Measurements from ENCODE around the gene CCDC142. TPM values are rescaled to one million over a fixed set of nuclear protein-coding genes. Genes with fewer than 3 reads are reported as not detected.

CCDC142 gene
- total and polyA plus RNA-seq, 2 of the 8 experiments (the other 6 are each of a cell fraction or from before 2014, with no cell fraction given) = 6.0 to 10.7 TPM

DNA sequence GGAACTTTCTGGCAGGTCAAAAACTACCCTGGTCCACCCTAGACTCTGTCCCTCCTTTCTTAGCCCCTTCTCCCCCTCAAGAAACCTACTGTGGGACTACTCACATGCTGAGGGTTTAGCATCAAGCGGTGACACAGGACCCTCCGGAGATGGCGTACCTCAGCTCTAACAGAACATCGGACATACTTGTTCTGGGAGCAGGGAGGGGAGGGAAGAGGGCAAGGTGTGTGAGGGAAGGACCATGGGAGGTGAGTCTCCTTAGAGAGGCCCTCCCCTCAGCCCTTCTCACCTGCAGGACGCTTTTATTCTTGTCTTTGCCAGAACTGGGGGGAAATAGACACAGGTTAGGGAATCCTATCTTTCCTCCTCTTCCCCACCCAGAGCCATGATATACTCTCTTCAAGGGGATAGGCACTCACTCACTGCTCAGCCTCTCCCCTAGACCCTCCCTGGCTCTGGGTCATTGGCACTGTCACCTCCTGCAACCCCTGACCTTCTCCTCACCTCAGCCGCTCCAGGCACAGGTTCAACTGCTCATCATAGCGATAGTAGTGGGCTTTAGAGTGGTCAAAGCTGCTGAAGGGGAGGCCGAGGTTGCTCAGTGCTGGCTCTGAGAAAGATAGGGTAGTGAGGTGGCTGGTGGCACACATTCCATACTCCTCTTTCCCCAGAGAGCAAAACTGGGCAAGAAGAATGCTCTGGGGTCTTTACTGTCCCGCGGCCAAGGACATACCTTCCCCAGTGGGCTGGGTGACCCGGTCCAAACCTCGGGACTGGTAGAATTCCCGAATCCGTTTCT, 22.8 kb upstream of the CCDC142 start (continued):
- TF ChIP-seq RAD21 (IDR thresholded peaks at IDR 0.05 in 1 of 2, conservative IDR thresholded peaks at IDR 0.05 in 1 of 2; ENCODE audit: low read depth in 2 of 2, low read length in 2 of 2) (no peak), TAF7 (optimal IDR thresholded peaks at IDR 0.05; ENCODE audit: borderline replicate concordance, low read depth, low read length) (no peak), SIX5 (IDR thresholded peaks at IDR 0.05; ENCODE audit: low read depth, low read length) (no peak), SP4 (IDR thresholded peaks at IDR 0.05; ENCODE audit: low read length) (no peak), CHD2 (IDR thresholded peaks at IDR 0.05; ENCODE audit: low read length) (no peak), KDM1A (IDR thresholded peaks at IDR 0.05; ENCODE audit: borderline replicate concordance, low read length) (no peak), RXRA (IDR thresholded peaks at IDR 0.05; ENCODE audit: insufficient read depth, low read depth, low read length) (no peak), GTF2F1 (IDR thresholded peaks at IDR 0.05; ENCODE audit: borderline replicate concordance, low read depth, low read length) (no peak), ASH2L (IDR thresholded peaks at IDR 0.05; ENCODE audit: low read length) (no peak), POLR2A (IDR thresholded peaks at IDR 0.05; ENCODE audit: control extremely low read depth in 1 of 2, low read depth in 2 of 2, low read length in 2 of 2) (no peak)

All from H1 (cell line).